Stimulated activated CD8-positive, alpha-beta memory T cell treated with anti-CD3 and anti-CD28 coated beads, Interleukin-2, amount 100 ng/mL, for 48 hours (primary cell): ENCODE data around the gene COBL.

Experiments
- DNase-seq, 2 donors: peaks; one replicate each; pipeline ENCODE4 v3.0.0-alpha.2; 2020; ENCODE audit warnings: low read depth in 2 of 2

Gene COBL

GRCh38 chr7:51190969-51191368 lies 125.6 kb downstream of the COBL start:
- no peak for DNase-seq

GRCh38 chr7:51189777-51190176 lies 126.8 kb downstream of the COBL start:
- DNase-seq, result no peak

GRCh38 chr7:51188987-51189386 lies 127.6 kb downstream of the COBL start:
- no peak for DNase-seq

- DNase-seq, result no peak
Observed at GRCh38 chr7:51187941-51188340, 128.7 kb downstream of the COBL start.

GRCh38 chr7:51186531-51186930 lies 130.1 kb downstream of the COBL start:
- no peak for DNase-seq

- no peak for DNase-seq
Observed at GRCh38 chr7:51182636-51183166, 133.9 kb downstream of the COBL start.

- DNase-seq, result no peak
Observed at GRCh38 chr7:51180092-51180491, 136.5 kb downstream of the COBL start.

- DNase-seq, result no peak
Observed at GRCh38 chr7:51175992-51176388, 140.6 kb downstream of the COBL start.

GRCh38 chr7:51175316-51175991 lies 141.2 kb downstream of the COBL start:
- no peak for DNase-seq

GRCh38 chr7:51165337-51165736 lies 151.3 kb downstream of the COBL start:
- DNase-seq, result no peak

- peak; percentile 30 to 53 for DNase-seq
Observed at GRCh38 chr7:51162724-51163329, 153.8 kb downstream of the COBL start.

GRCh38 chr7:51161937-51162336 lies 154.7 kb downstream of the COBL start:
- DNase-seq, result no peak

GRCh38 chr7:51160990-51161615 lies 155.5 kb downstream of the COBL start:
- peak; percentile 24 to 34 for DNase-seq

- DNase-seq, result no peak
Observed at GRCh38 chr7:51160411-51160810, 156.2 kb downstream of the COBL start.

- no peak for DNase-seq
Observed at GRCh38 chr7:51158742-51159445, 157.7 kb downstream of the COBL start.

GRCh38 chr7:51158211-51158610 lies 158.4 kb downstream of the COBL start:
- no peak for DNase-seq

GRCh38 chr7:51154201-51154600 lies 162.4 kb downstream of the COBL start:
- DNase-seq, result no peak

GRCh38 chr7:51152706-51153200 lies 163.9 kb downstream of the COBL start:
- DNase-seq, result no peak

- no peak for DNase-seq
Observed at GRCh38 chr7:51151455-51151854, 165.2 kb downstream of the COBL start.

- DNase-seq, result no peak
Observed at GRCh38 chr7:51150193-51150592, 166.4 kb downstream of the COBL start.

GRCh38 chr7:51148216-51148615 lies 168.4 kb downstream of the COBL start:
- no peak for DNase-seq
